ENCODE data around the gene EIF4EBP3. TPM values are rescaled to one million over a fixed set of nuclear protein-coding genes. Genes with fewer than 3 reads are reported as not detected.

Gene EIF4EBP3
- polyA plus RNA-seq, 1 of the 3 experiments (the other 2 are of a cell fraction) = 1.1 TPM

DNA sequence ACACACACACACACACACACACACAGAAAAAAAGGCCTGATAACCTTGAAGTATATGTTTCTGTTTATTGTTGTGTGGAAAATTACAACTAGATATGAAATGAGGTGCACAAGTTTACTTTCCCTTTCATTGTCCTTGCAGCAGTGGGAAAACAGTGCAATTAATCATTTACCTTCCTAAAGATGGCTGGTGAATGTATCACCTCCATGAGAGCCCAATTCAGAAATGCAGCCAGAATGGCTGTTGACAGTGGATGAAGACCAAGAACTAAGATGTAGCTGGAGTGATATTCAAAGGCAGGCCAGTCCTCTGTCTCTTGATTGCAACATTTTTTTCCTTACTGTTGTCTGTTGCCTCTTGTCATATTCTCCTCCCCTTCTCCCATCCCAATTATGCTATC is 49.6 kb upstream of the EIF4EBP3 start:
- POLR2A ChIA-PET = no interaction called here
- Histone ChIP-seq H3K79me2 (ENCODE audit: insufficient read depth) (0 out of 2 replicates have a peak, but pooled peaks cover 4% of the 10 kb centered on the region), H3K9ac (no peak overlapping the region), H3K36me3 (replicated peaks in 1 of 2; ENCODE audit: control insufficient read depth in 1 of 2, insufficient read depth in 2 of 2, low read length in 1 of 2) (peaks cover 22 to 46% of the 10 kb centered on the region in 2 experiments), H4K20me1 (ENCODE audit: insufficient read depth) (no peaks in the 10 kb centered on the region), H3K9me2 (no peaks in the 10 kb centered on the region), H3K27ac (ENCODE audit: low read depth in 2 of 2, low read length in 1 of 2) (no peak overlapping the region), H3K27me3 (ENCODE audit: insufficient read depth) (no peaks in the 10 kb centered on the region), H3F3A (replicated peaks; ENCODE audit: insufficient read depth) (no peaks in the 10 kb centered on the region), H3K9me3 (no peaks in the 10 kb centered on the region), H3K4me1 (ENCODE audit: control insufficient read depth in 1 of 2, insufficient read depth in 2 of 2, low read depth in 1 of 2, low read length in 1 of 2) (no peaks in the 10 kb centered on the region), H3K4me2 (no peak overlapping the region), H2AFZ (ENCODE audit: low read depth) (no peak overlapping the region), H3K4me3 (ENCODE audit: low read depth in 2 of 2, low read length in 1 of 2) (no peak overlapping the region)
- DNase-seq = no peak
- TF ChIP-seq USF1 (IDR thresholded peaks at IDR 0.05; ENCODE audit: borderline replicate concordance, low read depth) (no peak), JUND (IDR thresholded peaks at IDR 0.05) (no peak), MEF2A (IDR thresholded peaks at IDR 0.05; ENCODE audit: borderline replicate concordance, low read depth) (no peak), FOSL2 (IDR thresholded peaks at IDR 0.05; ENCODE audit: borderline replicate concordance, low read depth) (no peak), NRF1 (IDR thresholded peaks at IDR 0.05; ENCODE audit: low read depth, low read length) (no peak), FOXM1 (IDR thresholded peaks at IDR 0.05; ENCODE audit: low read depth) (no peak), EZH2phosphoT487 (IDR thresholded peaks at IDR 0.05; ENCODE audit: borderline replicate concordance, low read depth) (no peak), FOXJ3 (CRISPR knock-in tag; IDR thresholded peaks at IDR 0.05) (no peak), TCF12 (IDR thresholded peaks at IDR 0.05) (no peak), YY1 (IDR thresholded peaks at IDR 0.05; ENCODE audit: low read depth) (no peak), SMC3 (IDR thresholded peaks at IDR 0.05; ENCODE audit: low read depth, low read length) (no peak), ELF1 (IDR thresholded peaks at IDR 0.05) (no peak), CHD2 (IDR thresholded peaks at IDR 0.05; ENCODE audit: low read length, partially characterized antibody) (no peak), RFX5 (IDR thresholded peaks at IDR 0.05; ENCODE audit: low read length) (no peak)
- TF ChIP-seq, protein P1, sequence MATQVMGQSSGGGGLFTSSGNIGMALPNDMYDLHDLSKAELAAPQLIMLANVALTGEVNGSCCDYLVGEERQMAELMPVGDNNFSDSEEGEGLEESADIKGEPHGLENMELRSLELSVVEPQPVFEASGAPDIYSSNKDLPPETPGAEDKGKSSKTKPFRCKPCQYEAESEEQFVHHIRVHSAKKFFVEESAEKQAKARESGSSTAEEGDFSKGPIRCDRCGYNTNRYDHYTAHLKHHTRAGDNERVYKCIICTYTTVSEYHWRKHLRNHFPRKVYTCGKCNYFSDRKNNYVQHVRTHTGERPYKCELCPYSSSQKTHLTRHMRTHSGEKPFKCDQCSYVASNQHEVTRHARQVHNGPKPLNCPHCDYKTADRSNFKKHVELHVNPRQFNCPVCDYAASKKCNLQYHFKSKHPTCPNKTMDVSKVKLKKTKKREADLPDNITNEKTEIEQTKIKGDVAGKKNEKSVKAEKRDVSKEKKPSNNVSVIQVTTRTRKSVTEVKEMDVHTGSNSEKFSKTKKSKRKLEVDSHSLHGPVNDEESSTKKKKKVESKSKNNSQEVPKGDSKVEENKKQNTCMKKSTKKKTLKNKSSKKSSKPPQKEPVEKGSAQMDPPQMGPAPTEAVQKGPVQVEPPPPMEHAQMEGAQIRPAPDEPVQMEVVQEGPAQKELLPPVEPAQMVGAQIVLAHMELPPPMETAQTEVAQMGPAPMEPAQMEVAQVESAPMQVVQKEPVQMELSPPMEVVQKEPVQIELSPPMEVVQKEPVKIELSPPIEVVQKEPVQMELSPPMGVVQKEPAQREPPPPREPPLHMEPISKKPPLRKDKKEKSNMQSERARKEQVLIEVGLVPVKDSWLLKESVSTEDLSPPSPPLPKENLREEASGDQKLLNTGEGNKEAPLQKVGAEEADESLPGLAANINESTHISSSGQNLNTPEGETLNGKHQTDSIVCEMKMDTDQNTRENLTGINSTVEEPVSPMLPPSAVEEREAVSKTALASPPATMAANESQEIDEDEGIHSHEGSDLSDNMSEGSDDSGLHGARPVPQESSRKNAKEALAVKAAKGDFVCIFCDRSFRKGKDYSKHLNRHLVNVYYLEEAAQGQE (IDR thresholded peaks at IDR 0.05; ENCODE audit: low read depth, low read length) = no peak
- TF ChIP-seq, protein P2, sequence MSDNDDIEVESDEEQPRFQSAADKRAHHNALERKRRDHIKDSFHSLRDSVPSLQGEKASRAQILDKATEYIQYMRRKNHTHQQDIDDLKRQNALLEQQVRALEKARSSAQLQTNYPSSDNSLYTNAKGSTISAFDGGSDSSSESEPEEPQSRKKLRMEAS (IDR thresholded peaks at IDR 0.05; ENCODE audit: low read depth) = no peak
- TF ChIP-seq, protein P3, sequence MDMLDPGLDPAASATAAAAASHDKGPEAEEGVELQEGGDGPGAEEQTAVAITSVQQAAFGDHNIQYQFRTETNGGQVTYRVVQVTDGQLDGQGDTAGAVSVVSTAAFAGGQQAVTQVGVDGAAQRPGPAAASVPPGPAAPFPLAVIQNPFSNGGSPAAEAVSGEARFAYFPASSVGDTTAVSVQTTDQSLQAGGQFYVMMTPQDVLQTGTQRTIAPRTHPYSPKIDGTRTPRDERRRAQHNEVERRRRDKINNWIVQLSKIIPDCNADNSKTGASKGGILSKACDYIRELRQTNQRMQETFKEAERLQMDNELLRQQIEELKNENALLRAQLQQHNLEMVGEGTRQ (IDR thresholded peaks at IDR 0.05; ENCODE audit: borderline replicate concordance, low read depth, low read length) = no peak
- TF ChIP-seq, protein P4, sequence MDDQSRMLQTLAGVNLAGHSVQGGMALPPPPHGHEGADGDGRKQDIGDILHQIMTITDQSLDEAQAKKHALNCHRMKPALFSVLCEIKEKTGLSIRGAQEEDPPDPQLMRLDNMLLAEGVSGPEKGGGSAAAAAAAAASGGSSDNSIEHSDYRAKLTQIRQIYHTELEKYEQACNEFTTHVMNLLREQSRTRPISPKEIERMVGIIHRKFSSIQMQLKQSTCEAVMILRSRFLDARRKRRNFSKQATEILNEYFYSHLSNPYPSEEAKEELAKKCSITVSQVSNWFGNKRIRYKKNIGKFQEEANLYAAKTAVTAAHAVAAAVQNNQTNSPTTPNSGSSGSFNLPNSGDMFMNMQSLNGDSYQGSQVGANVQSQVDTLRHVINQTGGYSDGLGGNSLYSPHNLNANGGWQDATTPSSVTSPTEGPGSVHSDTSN (IDR thresholded peaks at IDR 0.05) = no peak
- CTCF ChIA-PET = interaction anchor here (1.0 kb wide), 1 partner anchor 10 kb away, joined by 3 read pairs; no protein-coding TSS in a partner anchor
